Ovary (tissue), 10 donors: ENCODE measurements around the gene TUFT1. TPM values are rescaled to one million over a fixed set of nuclear protein-coding genes. Genes with fewer than 3 reads are reported as not detected.

Experiments
- DNase-seq, 5 donors: peaks; one replicate each; pipeline ENCODE4 v3.0.0-alpha.2; 2019 to 2020
- H3K27ac ChIP-seq, 2 donors: fragments of 200-600 bp; one replicate each; pipeline versions ENCODE4 v1.5.1 to v1.8.0; 2019 to 2022
- H3K27me3 ChIP-seq: fragments of 200-600 bp; one replicate; pipeline ENCODE4 v1.8.0; 2022
- H3K36me3 ChIP-seq: fragments of 200-600 bp; sonication (generic); one replicate; pipeline ENCODE4 v1.5.1; 2019
- H3K4me1 ChIP-seq: one replicate; pipeline ENCODE4 v1.8.1; 2013; ENCODE audit warnings: mild to moderate bottlenecking, moderate library complexity; ENCODE audit not compliant: insufficient read depth
- H3K4me3 ChIP-seq: fragments of 200-600 bp; sonication (generic); one replicate; pipeline ENCODE4 v1.5.1; 2017
- H3K9me3 ChIP-seq, 2 donors: fragments of 200-600 bp in 1 of 2; sonication (generic) in 1 of 2; one replicate each; pipeline versions ENCODE4 v1.5.1 to v1.8.1; 2013 to 2019; ENCODE audit warnings: mild to moderate bottlenecking in 1 of 2, moderate library complexity in 1 of 2
- CTCF ChIP-seq, 3 donors: fragments of 450-650 bp in 2 of 3; fragments of 200-600 bp in 1 of 3; IDR thresholded peaks; one replicate each; pipeline versions ENCODE4 v1.5.1 to v1.8.0; 2016 to 2022; ENCODE audit warnings: antibody characterized with exemption in 3 of 3, mild to moderate bottlenecking in 1 of 3
- EP300 ChIP-seq: sonication (generic); formaldehyde crosslinking; IDR thresholded peaks from one replicate; pipeline ENCODE4 v1.6.1; 2017; ENCODE audit warnings: antibody characterized with exemption
- POLR2A ChIP-seq: fragments of 450-650 bp; IDR thresholded peaks from one replicate; pipeline ENCODE4 v1.6.1; 2017; ENCODE audit warnings: antibody characterized with exemption, mild to moderate bottlenecking, moderate library complexity
- WGBS, 3 donors: extraction: QIAGEN DNeasy Blood & Tissue Kit in 1 of 3; methylation state at CpG; one replicate each; pipeline versions ENCODE4 v1.1.5 to v1.1.7; 2013 to 2017; 5-methylcytosine and 5-hydroxymethylcytosine counted together
- intact Hi-C, 4 donors: fragments of 100-400 bp; cut with DNase I; formaldehyde crosslinking; loops; one replicate each; pipeline versions ENCODE4 v1.11.0 to v1.15.1; 2022 to 2023
- long read RNA-seq, 3 donors: library from polyadenylated mRNA in 2 of 3; unstranded in 2 of 3; transcript quantifications; one replicate each; pipeline ENCODE4 v2.0.0 and lab custom pipeline, GENCODE V29; 2021 to 2026
- polyA plus RNA-seq, 2 donors: library from polyadenylated mRNA; stranded (reverse); fragments of 200-250 nt in 1 of 2; fragments of 350-450 nt in 1 of 2; fragmentation: Illumina TruSeq in 1 of 2; extraction: RNeasy Lipid Tissue Mini Kit (QIAGEN cat#74804) in 1 of 2; gene quantifications; one replicate each; pipeline ENCODE4 v1.2.3, GENCODE V29; 2013 to 2014
- total RNA-seq, 7 donors: library from RNA; depleted of rRNA in 2 of 7; stranded (reverse); fragments of >200 nt in 2 of 7; fragmentation: NEBNext Ultra II Directional in 3 of 7; extraction: Animal tissue kit (Norgen Biotek cat#: 25700) in 3 of 7; gene quantifications; one replicate each; pipeline versions ENCODE4 v1.1.0 to v1.2.4, GENCODE V29; 2016 to 2023
- donor health status: DM: no; HTN: no; CAD: no; lungs with moderate emphysema.
- donor health status: DM: no; HTN: no; CAD: no.
- donor health status: Bipolar disorder and iron deficiency.
- donor health status: DM: yes; HTN: yes; CAD: no.
- donor health status: DM: no; HTN: no; CAD: no.
- donor health status: DM: yes; HTN: yes; CAD: no.

The TUFT1 gene
- total RNA-seq (10 to 100 TPM in 1 of 7 donors, 1 to 10 TPM in 6; 5.0 to 10.1 (median 7.3) TPM), polyA plus RNA-seq (10 to 100 TPM in 1 of 2 donors, 1 to 10 TPM in 1; 6.6 to 10.2 TPM)
- long read RNA-seq, donor 1, transcript TUFT1-202 (12 exons, 3,033 nt), result major isoform, 12 of 21 reads
- long read RNA-seq, donor 1, partial matches to known transcripts, result 2 of 21 reads
- long read RNA-seq, donor 1, other reads (novel, unspliced or antisense), result 3 of 21 reads
- long read RNA-seq, donor 2, transcript TUFT1-202 (12 exons, 3,033 nt), result major isoform, 5 of 5 reads
- long read RNA-seq, donor 2, partial matches to known transcripts, result 0 of 5 reads
- long read RNA-seq, donor 2, other reads (novel, unspliced or antisense), result 0 of 5 reads
- long read RNA-seq, donor 3, transcript TUFT1-202 (12 exons, 3,033 nt), result major isoform, 10 of 14 reads
- long read RNA-seq, donor 3, partial matches to known transcripts, result 1 of 14 reads
- long read RNA-seq, donor 3, other reads (novel, unspliced or antisense), result 1 of 14 reads

GRCh38 chr1:151540021-151540981 is at the start of gene TUFT1:
Gene TUFT1 (plus strand): TSS chr1:151540309. CDS start chr1:151540367, 58 bp downstream.
- peak within 1 kb of the TSS; percentile 7 to 60 for H3K27ac ChIP-seq
- WGBS, 3 donors, result 1 to 3% (median 2%) methylated on average over 63 to 70 of the region's 70 CpGs
- DNase-seq, result peak; percentile 92 to 95 (median 93)
- no peaks in the 10 kb centered on the region for H3K36me3 ChIP-seq
- peaks cover 4% of the 10 kb centered on the region for H3K4me1 ChIP-seq
- H3K27me3 ChIP-seq, result no peaks in the 10 kb centered on the region
- no peaks in the 10 kb centered on the region for H3K9me3 ChIP-seq
- peak within 1 kb of the TSS; percentile 62 for H3K4me3 ChIP-seq
- intact Hi-C loops, result no loop called here
- TF ChIP-seq CTCF (IDR thresholded peaks at IDR 0.05), result no peak
- peak; percentile 93 for TF ChIP-seq POLR2A

- Histone ChIP-seq H3K27me3 (no peaks in the 10 kb centered on the region), H3K4me3 (no peak overlapping the region), H3K9me3 (no peaks in the 10 kb centered on the region), H3K27ac (no peak overlapping the region), H3K36me3 (no peaks in the 10 kb centered on the region), H3K4me1 (no peaks in the 10 kb centered on the region)
- no peak for DNase-seq
- TF ChIP-seq CTCF (IDR thresholded peaks at IDR 0.05) (no peak), POLR2A (no peak), EP300 (no peak)
- intact Hi-C loops, result no loop called here
- WGBS, 3 donors, result 89 to 93% (median 91%) methylated on average over 5 of the region's 5 CpGs
These were observed 48.5 kb upstream of the TUFT1 start for GRCh38 chr1:151491641-151492040.

- H3K4me1 ChIP-seq, result no peaks in the 10 kb centered on the region
- no peaks in the 10 kb centered on the region for H3K27me3 ChIP-seq
- no peak overlapping the region for H3K4me3 ChIP-seq
- H3K27ac ChIP-seq, result no peak overlapping the region
- DNase-seq, result no peak
- WGBS, 3 donors, result 85 to 91% (median 91%) methylated on average over 1 of the region's 1 CpG
- no peaks in the 10 kb centered on the region for H3K9me3 ChIP-seq
- intact Hi-C loops, result no loop called here
- H3K36me3 ChIP-seq, result no peaks in the 10 kb centered on the region
- no peak for TF ChIP-seq EP300
- no peak for TF ChIP-seq POLR2A
- TF ChIP-seq CTCF (IDR thresholded peaks at IDR 0.05), result no peak
These were observed 48.0 kb upstream of the TUFT1 start for GRCh38 chr1:151492120-151492519.

GRCh38 chr1:151493042-151493441 is 47.1 kb upstream of the TUFT1 start:
- TF ChIP-seq POLR2A (no peak), EP300 (no peak), CTCF (IDR thresholded peaks at IDR 0.05) (no peak)
- Histone ChIP-seq H3K4me1 (no peaks in the 10 kb centered on the region), H3K4me3 (no peak overlapping the region), H3K27me3 (no peaks in the 10 kb centered on the region), H3K27ac (no peak overlapping the region), H3K36me3 (no peaks in the 10 kb centered on the region), H3K9me3 (no peaks in the 10 kb centered on the region)
- DNase-seq, result no peak
- intact Hi-C loops, result no loop called here
- 90 to 91% (median 91%) methylated on average over 3 of the region's 3 CpGs for WGBS, 3 donors
